Activated naive CD4-positive, alpha-beta T cell treated with anti-CD3 and anti-CD28 coated beads, Interleukin-2, amount 50 U/mL, for 72 hours (primary cell): Measurements from ENCODE around the gene LMBR1. TPM values are rescaled to one million over a fixed set of nuclear protein-coding genes. Genes with fewer than 3 reads are reported as not detected.
"Not testable (repeated sequence)": the region's sequence is repeated elsewhere in the genome, so short reads cannot be mapped to it uniquely, and the experiment has no call there.

ENCODE experiments used
- ATAC-seq, 2 donors: fragments of 150-1000 bp; cut with Tn5 transposase; 2 replicates each; pipeline ENCODE4 v1.10.0; 2021; ENCODE audit warnings: mild to moderate bottlenecking in 2 of 2, moderate library complexity in 2 of 2
- DNase-seq, 2 donors: peaks; one replicate each; pipeline ENCODE4 v3.0.0; 2021 to 2022; ENCODE audit warnings: low spot score in 2 of 2
- H3K27ac Mint-ChIP-seq, 2 donors: one replicate each; pipeline ENCODE4 v1.8.0; 2022; ENCODE audit warnings: mild to moderate bottlenecking in 2 of 2, mixed read lengths in 2 of 2
- H3K36me3 Mint-ChIP-seq, 2 donors: one replicate each; pipeline ENCODE4 v1.8.0; 2022; ENCODE audit warnings: mixed read lengths in 2 of 2
- H3K9me3 Mint-ChIP-seq, 2 donors: one replicate each; pipeline ENCODE4 v1.8.0; 2022; ENCODE audit warnings: mixed read lengths in 2 of 2
- total RNA-seq, 2 donors: library from RNA; stranded (reverse); gene quantifications; one replicate each; pipeline ENCODE4 v1.2.3, GENCODE V29; 2022

The LMBR1 gene
- total RNA-seq, 2 donors from 2014 or later = 28.3 to 52.4 TPM

- no peak for ATAC-seq
- H3K9me3 Mint-ChIP-seq = peaks cover 11 to 16% of the 10 kb centered on the region in 2 donors
- H3K36me3 Mint-ChIP-seq = peaks cover 47 to 58% of the 10 kb centered on the region in 2 donors
- peak overlapping the region in 1 of 2 donors; percentile 16 for H3K27ac Mint-ChIP-seq
- no peak for DNase-seq
Measured at GRCh38 chr7:156732091-156732625, 160.8 kb downstream of the LMBR1 start.

- Mint-ChIP-seq H3K27ac (no peak overlapping the region), H3K36me3 (peaks cover 42 to 53% of the 10 kb centered on the region in 2 donors), H3K9me3 (peaks cover 6 to 16% of the 10 kb centered on the region in 2 donors)
- DNase-seq = no peak
- no peak for ATAC-seq
Measured at GRCh38 chr7:156731651-156732050, 161.3 kb downstream of the LMBR1 start.

- Mint-ChIP-seq H3K27ac (no peak overlapping the region), H3K36me3 (peaks cover under 1 to 5% of the 10 kb centered on the region in 2 donors), H3K9me3 (no peaks in the 10 kb centered on the region)
- no peak for DNase-seq
- ATAC-seq = no peak
Measured at GRCh38 chr7:156725936-156726335, 167.0 kb downstream of the LMBR1 start.

GRCh38 chr7:156725073-156725472 lies 167.9 kb downstream of the LMBR1 start:
- Mint-ChIP-seq H3K9me3 (no peaks in the 10 kb centered on the region), H3K36me3 (peaks cover 0 to 5% of the 10 kb centered on the region in 2 donors), H3K27ac (no peak overlapping the region)
- ATAC-seq (no peak), DNase-seq (no peak)

- DNase-seq (no peak), ATAC-seq (no peak)
- H3K27ac Mint-ChIP-seq = no peak overlapping the region
- peaks cover 0 to under 1% of the 10 kb centered on the region in 2 donors for H3K9me3 Mint-ChIP-seq
- peaks cover 4 to 15% of the 10 kb centered on the region in 2 donors for H3K36me3 Mint-ChIP-seq
Measured at GRCh38 chr7:156722043-156722826, 170.7 kb downstream of the LMBR1 start.

GRCh38 chr7:156703773-156704482 lies 189.1 kb downstream of the LMBR1 start:
- DNase-seq (no peak), ATAC-seq (no peak)
- no peak overlapping the region for H3K27ac Mint-ChIP-seq
- peaks cover 46 to 67% of the 10 kb centered on the region in 2 donors for H3K36me3 Mint-ChIP-seq
- H3K9me3 Mint-ChIP-seq = peaks cover 18 to 34% of the 10 kb centered on the region in 2 donors

GRCh38 chr7:156703209-156703608 lies 189.8 kb downstream of the LMBR1 start:
- no peak overlapping the region for H3K27ac Mint-ChIP-seq
- peaks cover 18 to 34% of the 10 kb centered on the region in 2 donors for H3K9me3 Mint-ChIP-seq
- DNase-seq = no peak
- ATAC-seq = no peak
- peaks cover 53 to 65% of the 10 kb centered on the region in 2 donors for H3K36me3 Mint-ChIP-seq

- Mint-ChIP-seq H3K36me3 (peaks cover 61 to 67% of the 10 kb centered on the region in 2 donors), H3K27ac (no peak overlapping the region), H3K9me3 (peaks cover 18 to 30% of the 10 kb centered on the region in 2 donors)
- DNase-seq (no peak), ATAC-seq (no peak)
Measured at GRCh38 chr7:156702399-156702798, 190.6 kb downstream of the LMBR1 start.

GRCh38 chr7:156701787-156702186 lies 191.2 kb downstream of the LMBR1 start:
- peaks cover 67% of the 10 kb centered on the region in 2 donors for H3K36me3 Mint-ChIP-seq
- not testable (repeated sequence) for ATAC-seq

GRCh38 chr7:156698512-156698911 lies 194.5 kb downstream of the LMBR1 start:
- not testable (repeated sequence) for H3K27ac Mint-ChIP-seq, ATAC-seq, DNase-seq
- H3K36me3 Mint-ChIP-seq = peaks cover 49 to 58% of the 10 kb centered on the region in 2 donors
- peaks cover 15 to 32% of the 10 kb centered on the region in 2 donors for H3K9me3 Mint-ChIP-seq

More at GRCh38 chr7:156701787-156702186, 191.2 kb downstream of the LMBR1 start:
- H3K9me3 Mint-ChIP-seq = peaks cover 22 to 28% of the 10 kb centered on the region in 2 donors
- not testable (repeated sequence) for DNase-seq, H3K27ac Mint-ChIP-seq

- ATAC-seq, H3K27ac Mint-ChIP-seq, DNase-seq: not testable (repeated sequence)
- peaks cover 17 to 34% of the 10 kb centered on the region in 2 donors for H3K9me3 Mint-ChIP-seq
- peaks cover 48 to 60% of the 10 kb centered on the region in 2 donors for H3K36me3 Mint-ChIP-seq
Measured at GRCh38 chr7:156697283-156697682, 195.7 kb downstream of the LMBR1 start.

- Mint-ChIP-seq H3K9me3 (peaks cover 13 to 20% of the 10 kb centered on the region in 2 donors), H3K36me3 (peaks cover 36 to 42% of the 10 kb centered on the region in 2 donors), H3K27ac (no peak overlapping the region)
- ATAC-seq (no peak), DNase-seq (no peak)
Measured at GRCh38 chr7:156693627-156694026, 199.4 kb downstream of the LMBR1 start.

GRCh38 chr7:156692849-156693248 lies 200.1 kb downstream of the LMBR1 start:
- no peak for DNase-seq
- ATAC-seq = no peak
- H3K36me3 Mint-ChIP-seq = peaks cover 28 to 34% of the 10 kb centered on the region in 2 donors
- H3K27ac Mint-ChIP-seq = peak overlapping the region in 1 of 2 donors; percentile 23
- H3K9me3 Mint-ChIP-seq = peaks cover 13 to 20% of the 10 kb centered on the region in 2 donors

GRCh38 chr7:156691764-156692163 lies 201.2 kb downstream of the LMBR1 start:
- Mint-ChIP-seq H3K27ac (no peak overlapping the region), H3K36me3 (peaks cover 18 to 23% of the 10 kb centered on the region in 2 donors), H3K9me3 (peaks cover 9 to 16% of the 10 kb centered on the region in 2 donors)
- DNase-seq = no peak
- no peak for ATAC-seq

- H3K36me3 Mint-ChIP-seq = peaks cover 0 to 4% of the 10 kb centered on the region in 2 donors
- H3K27ac Mint-ChIP-seq = no peak overlapping the region
- H3K9me3 Mint-ChIP-seq = no peaks in the 10 kb centered on the region
- no peak for ATAC-seq
- no peak for DNase-seq
Measured at GRCh38 chr7:156684661-156685060, 208.3 kb downstream of the LMBR1 start.

GRCh38 chr7:156684251-156684650 lies 208.7 kb downstream of the LMBR1 start:
- no peaks in the 10 kb centered on the region for H3K9me3 Mint-ChIP-seq
- no peak overlapping the region for H3K27ac Mint-ChIP-seq
- H3K36me3 Mint-ChIP-seq = peaks cover 0 to 4% of the 10 kb centered on the region in 2 donors
- no peak for ATAC-seq
- DNase-seq = no peak

- H3K9me3 Mint-ChIP-seq = no peaks in the 10 kb centered on the region
- DNase-seq (no peak), ATAC-seq (no peak)
- peaks cover 0 to 4% of the 10 kb centered on the region in 2 donors for H3K36me3 Mint-ChIP-seq
- no peak overlapping the region for H3K27ac Mint-ChIP-seq
Measured at GRCh38 chr7:156682928-156683327, 210.1 kb downstream of the LMBR1 start.
